Mammary epithelial cell (primary cell): ENCODE measurements around the gene HDAC4.

Source experiments
- EZH2 ChIP-seq: IDR thresholded peaks from 2 replicates; pipeline ENCODE4 v1.6.1; 2012; ENCODE audit warnings: low read length, inconsistent platforms, borderline replicate concordance
- TF ChIP-seq, protein P1 (sequence below), 2 donors: IDR thresholded peaks in 1 of 2; conservative IDR thresholded peaks in 1 of 2; 2 replicates each; pipeline ENCODE4 v1.5.1; 2011 to 2012; ENCODE audit warnings: inconsistent platforms in 2 of 2, low read length in 2 of 2, mild to moderate bottlenecking in 2 of 2, control low read depth in 1 of 2, low read depth in 1 of 2; ENCODE audit not compliant: insufficient read depth in 1 of 2; ENCODE audit errors: extremely low read depth in 1 of 2

DNA sequence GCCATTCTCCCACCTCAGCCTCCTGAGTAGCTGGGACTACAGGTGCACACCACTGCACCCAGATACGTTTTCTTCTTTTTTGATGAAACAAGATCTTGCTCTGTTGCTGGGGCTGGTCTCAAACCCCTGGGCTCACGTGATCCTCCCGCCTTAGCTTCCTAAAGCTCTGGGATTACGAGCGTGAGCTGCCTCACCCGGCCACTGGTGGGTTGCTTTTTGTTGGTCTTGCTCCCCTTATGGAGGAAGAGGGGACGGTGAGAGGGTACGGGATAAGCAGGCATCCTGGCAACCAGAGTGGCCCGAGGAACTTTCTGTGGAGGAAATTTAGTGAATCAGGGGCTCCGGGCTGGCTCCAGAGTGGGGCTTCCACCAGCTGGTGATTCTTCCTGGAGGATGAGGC is 222.3 kb downstream of the HDAC4 start:
- TF ChIP-seq, protein P1, sequence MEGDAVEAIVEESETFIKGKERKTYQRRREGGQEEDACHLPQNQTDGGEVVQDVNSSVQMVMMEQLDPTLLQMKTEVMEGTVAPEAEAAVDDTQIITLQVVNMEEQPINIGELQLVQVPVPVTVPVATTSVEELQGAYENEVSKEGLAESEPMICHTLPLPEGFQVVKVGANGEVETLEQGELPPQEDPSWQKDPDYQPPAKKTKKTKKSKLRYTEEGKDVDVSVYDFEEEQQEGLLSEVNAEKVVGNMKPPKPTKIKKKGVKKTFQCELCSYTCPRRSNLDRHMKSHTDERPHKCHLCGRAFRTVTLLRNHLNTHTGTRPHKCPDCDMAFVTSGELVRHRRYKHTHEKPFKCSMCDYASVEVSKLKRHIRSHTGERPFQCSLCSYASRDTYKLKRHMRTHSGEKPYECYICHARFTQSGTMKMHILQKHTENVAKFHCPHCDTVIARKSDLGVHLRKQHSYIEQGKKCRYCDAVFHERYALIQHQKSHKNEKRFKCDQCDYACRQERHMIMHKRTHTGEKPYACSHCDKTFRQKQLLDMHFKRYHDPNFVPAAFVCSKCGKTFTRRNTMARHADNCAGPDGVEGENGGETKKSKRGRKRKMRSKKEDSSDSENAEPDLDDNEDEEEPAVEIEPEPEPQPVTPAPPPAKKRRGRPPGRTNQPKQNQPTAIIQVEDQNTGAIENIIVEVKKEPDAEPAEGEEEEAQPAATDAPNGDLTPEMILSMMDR (conservative IDR thresholded peaks at IDR 0.05 in 1 of 2, IDR thresholded peaks at IDR 0.05 in 1 of 2; ENCODE audit: extremely low read depth in 1 of 2, insufficient read depth in 1 of 2, low read depth in 1 of 2, low read length in 2 of 2): no peak
- TF ChIP-seq EZH2: no peak
